Suprapubic skin (tissue), 3 donors: ENCODE results near the gene MARCHF10.

ENCODE experiments used
- EP300 ChIP-seq: sonication (generic); formaldehyde crosslinking; IDR thresholded peaks from one replicate; pipeline ENCODE4 v1.6.1; 2017; ENCODE audit warnings: antibody characterized with exemption
- TF ChIP-seq, protein P1 (sequence below), 2 donors: fragments of 200-600 bp in 1 of 2; fragments of 450-650 bp in 1 of 2; sonication (generic) in 1 of 2; IDR thresholded peaks; one replicate each; pipeline ENCODE4 v1.5.1; 2016 to 2019; ENCODE audit warnings: antibody characterized with exemption in 2 of 2, mild to moderate bottlenecking in 1 of 2, moderate library complexity in 1 of 2

DNA sequence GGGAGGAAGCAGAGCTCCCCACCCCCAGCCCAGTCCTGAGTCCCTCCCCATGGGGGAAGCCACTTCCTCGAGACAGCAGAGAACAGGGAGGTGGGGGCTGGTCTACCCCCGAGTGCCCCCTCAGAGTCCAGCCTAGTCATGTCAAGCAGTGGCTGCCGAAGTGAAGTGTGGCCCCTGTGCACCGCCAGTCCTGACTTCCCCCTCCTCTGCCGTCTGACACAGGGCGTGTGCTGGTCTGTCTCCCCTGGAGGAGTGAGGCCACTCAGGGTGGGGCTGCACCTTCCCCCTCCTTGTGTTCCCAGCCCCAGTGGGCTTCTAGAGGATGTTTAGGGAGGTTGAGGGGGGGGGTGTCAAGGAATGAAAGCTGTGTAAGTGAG is 133.8 kb downstream of the MARCHF10 start:
- TF ChIP-seq, protein P1, sequence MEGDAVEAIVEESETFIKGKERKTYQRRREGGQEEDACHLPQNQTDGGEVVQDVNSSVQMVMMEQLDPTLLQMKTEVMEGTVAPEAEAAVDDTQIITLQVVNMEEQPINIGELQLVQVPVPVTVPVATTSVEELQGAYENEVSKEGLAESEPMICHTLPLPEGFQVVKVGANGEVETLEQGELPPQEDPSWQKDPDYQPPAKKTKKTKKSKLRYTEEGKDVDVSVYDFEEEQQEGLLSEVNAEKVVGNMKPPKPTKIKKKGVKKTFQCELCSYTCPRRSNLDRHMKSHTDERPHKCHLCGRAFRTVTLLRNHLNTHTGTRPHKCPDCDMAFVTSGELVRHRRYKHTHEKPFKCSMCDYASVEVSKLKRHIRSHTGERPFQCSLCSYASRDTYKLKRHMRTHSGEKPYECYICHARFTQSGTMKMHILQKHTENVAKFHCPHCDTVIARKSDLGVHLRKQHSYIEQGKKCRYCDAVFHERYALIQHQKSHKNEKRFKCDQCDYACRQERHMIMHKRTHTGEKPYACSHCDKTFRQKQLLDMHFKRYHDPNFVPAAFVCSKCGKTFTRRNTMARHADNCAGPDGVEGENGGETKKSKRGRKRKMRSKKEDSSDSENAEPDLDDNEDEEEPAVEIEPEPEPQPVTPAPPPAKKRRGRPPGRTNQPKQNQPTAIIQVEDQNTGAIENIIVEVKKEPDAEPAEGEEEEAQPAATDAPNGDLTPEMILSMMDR (IDR thresholded peaks at IDR 0.05), result no peak
- TF ChIP-seq EP300, result no peak
